Karpas-422 (cell line): Measurements from ENCODE around the gene AVP. TPM values are rescaled to one million over a fixed set of nuclear protein-coding genes. Genes with fewer than 3 reads are reported as not detected.
"Not testable (repeated sequence)": the region's sequence is repeated elsewhere in the genome, so short reads cannot be mapped to it uniquely, and the experiment has no call there.

ENCODE experiments used
- DNase-seq: peaks from one replicate; pipeline ENCODE4 v3.0.0-alpha.2; 2015
- H2AFZ ChIP-seq: fragments of 200-600 bp; sonication (generic); 2 replicates; pipeline ENCODE4 v1.6.1; 2014; ENCODE audit warnings: antibody characterized with exemption, low read length, mixed read lengths
- H3K27ac ChIP-seq: fragments of 200-600 bp; sonication (generic); 2 replicates; pipeline ENCODE4 v1.5.1; 2014; ENCODE audit warnings: mild to moderate bottlenecking, low read length, moderate library complexity
- H3K27me3 ChIP-seq: fragments of 200-600 bp; sonication (generic); 2 replicates; pipeline ENCODE4 v1.6.1; 2014; ENCODE audit warnings: low read length, mixed read lengths
- H3K36me3 ChIP-seq: fragments of 200-600 bp; sonication (generic); 2 replicates; pipeline ENCODE4 v1.6.1; 2014; ENCODE audit warnings: low read length, mixed read lengths; ENCODE audit not compliant: insufficient read depth
- H3K4me1 ChIP-seq: fragments of 200-600 bp; sonication (generic); 2 replicates; pipeline ENCODE4 v1.6.1; 2014; ENCODE audit warnings: mild to moderate bottlenecking, low read length, mixed read lengths
- H3K4me2 ChIP-seq: fragments of 200-600 bp; sonication (generic); 2 replicates; pipeline ENCODE4 v1.6.1; 2014; ENCODE audit warnings: low read length, low read depth, mild to moderate bottlenecking; ENCODE audit not compliant: poor library complexity, severe bottlenecking
- H3K4me3 ChIP-seq: fragments of 200-600 bp; sonication (generic); 2 replicates; pipeline ENCODE4 v1.5.1; 2014; ENCODE audit warnings: mild to moderate bottlenecking, antibody characterized with exemption, low read length, mixed read lengths
- H3K79me2 ChIP-seq: fragments of 200-600 bp; sonication (generic); 2 replicates; pipeline ENCODE4 v1.6.1; 2014; ENCODE audit warnings: mild to moderate bottlenecking, low read length, mixed read lengths
- H3K9ac ChIP-seq: fragments of 200-600 bp; sonication (generic); 2 replicates; pipeline ENCODE4 v1.6.0; 2014; ENCODE audit warnings: low read length
- H3K9me2 ChIP-seq: fragments of 200-600 bp; sonication (generic), shearing (Covaris generic); replicated peaks from 2 replicates; pipeline ENCODE4 v1.6.0; 2014; ENCODE audit warnings: mild to moderate bottlenecking, low read length, moderate library complexity; ENCODE audit not compliant: insufficient read depth
- H3K9me3 ChIP-seq: fragments of 300-700, 200-600 bp; sonication (generic); 2 replicates; pipeline ENCODE4 v1.6.1; 2014; ENCODE audit warnings: low read length, mixed read lengths
- H4K20me1 ChIP-seq: fragments of 200-600 bp; sonication (generic); 2 replicates; pipeline ENCODE4 v1.6.1; 2014; ENCODE audit warnings: mild to moderate bottlenecking, antibody characterized with exemption, low read length, low read depth; ENCODE audit not compliant: insufficient read depth
- total RNA-seq: library from RNA; depleted of rRNA; stranded (reverse); fragments of >200 nt; shearing (Covaris generic); gene quantifications from 2 replicates; pipeline ENCODE4 v1.2.3, GENCODE V29; 2014; ENCODE audit warnings: low replicate concordance

The AVP gene
- total RNA-seq, 1 experiment from 2014 or later, result not detected

DNA sequence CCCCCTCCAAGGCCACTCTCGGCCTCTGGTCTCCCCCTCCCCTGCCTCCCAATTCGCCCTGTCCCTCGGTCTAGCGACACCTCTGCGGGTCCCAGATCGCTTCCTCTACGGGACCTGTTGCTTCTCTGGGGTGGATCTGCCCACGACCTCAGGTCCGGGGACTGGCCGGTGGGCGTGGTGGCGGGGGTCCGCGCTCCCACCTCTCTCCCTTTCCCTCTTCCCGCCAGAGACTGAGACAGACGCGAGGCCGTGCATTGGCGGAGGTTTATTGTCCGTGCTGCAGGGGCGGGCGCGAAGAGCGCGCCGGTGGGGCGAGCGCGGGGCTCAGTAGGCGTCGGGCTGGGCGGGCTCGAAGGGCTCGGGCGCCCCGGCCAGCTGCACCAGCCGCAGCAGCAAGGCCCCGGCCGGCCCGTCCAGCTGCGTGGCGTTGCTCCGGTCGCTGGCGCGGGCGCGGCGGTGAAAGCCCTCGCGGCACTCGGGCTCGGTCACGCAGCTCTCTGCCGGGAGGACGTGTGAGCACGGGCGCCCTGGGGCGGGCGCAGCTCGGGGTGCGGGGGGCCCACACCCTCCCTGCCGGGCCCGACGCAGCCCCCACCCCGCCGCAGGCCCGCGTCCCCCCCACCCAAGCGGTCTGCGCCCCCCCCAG lies 2.1 kb downstream of the AVP start:
- no peaks in the 10 kb centered on the region for H3K9me3 ChIP-seq
- H3K27me3 ChIP-seq, result no peaks in the 10 kb centered on the region
- H3K79me2 ChIP-seq, result no peaks in the 10 kb centered on the region
- no peaks in the 10 kb centered on the region for H3K9me2 ChIP-seq
- H3K4me3 ChIP-seq, result no peak overlapping the region
- no peak for DNase-seq
- no peak overlapping the region for H3K27ac ChIP-seq
- H3K4me1 ChIP-seq, result no peaks in the 10 kb centered on the region
- H3K9ac ChIP-seq, result no peak overlapping the region
- H4K20me1 ChIP-seq, result no peaks in the 10 kb centered on the region
- no peak overlapping the region for H2AFZ ChIP-seq
- no peak overlapping the region for H3K4me2 ChIP-seq
- H3K36me3 ChIP-seq, result no peaks in the 10 kb centered on the region

DNA sequence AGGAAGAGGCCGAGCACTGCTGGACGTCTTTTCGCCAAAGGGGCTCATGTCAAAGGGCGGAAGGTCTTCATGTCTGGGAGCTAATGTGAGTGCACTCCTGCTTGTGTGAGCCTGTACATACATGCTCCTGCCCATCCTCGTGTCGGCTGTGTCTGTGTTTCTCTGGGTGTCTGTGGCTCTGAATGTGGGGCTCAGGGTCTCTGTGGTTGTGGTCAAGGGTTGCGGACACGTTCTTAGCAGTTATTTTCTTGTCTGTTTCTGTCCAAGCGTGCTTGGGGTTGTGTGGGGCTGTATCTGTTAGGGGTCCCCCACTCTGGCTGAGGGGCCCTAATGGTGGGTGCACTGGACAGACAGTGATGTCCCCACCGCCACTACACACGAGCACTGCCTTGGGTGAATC lies 2.9 kb downstream of the AVP start:
- Histone ChIP-seq H3K9me3 (no peaks in the 10 kb centered on the region), H3K4me3 (no peak overlapping the region), H4K20me1 (no peaks in the 10 kb centered on the region), H3K27ac (no peak overlapping the region), H3K9me2 (no peaks in the 10 kb centered on the region), H3K4me1 (no peaks in the 10 kb centered on the region), H3K79me2 (no peaks in the 10 kb centered on the region), H3K27me3 (no peaks in the 10 kb centered on the region), H3K36me3 (no peaks in the 10 kb centered on the region), H3K4me2 (no peak overlapping the region), H2AFZ (no peak overlapping the region), H3K9ac (no peak overlapping the region)
- no peak for DNase-seq

DNA sequence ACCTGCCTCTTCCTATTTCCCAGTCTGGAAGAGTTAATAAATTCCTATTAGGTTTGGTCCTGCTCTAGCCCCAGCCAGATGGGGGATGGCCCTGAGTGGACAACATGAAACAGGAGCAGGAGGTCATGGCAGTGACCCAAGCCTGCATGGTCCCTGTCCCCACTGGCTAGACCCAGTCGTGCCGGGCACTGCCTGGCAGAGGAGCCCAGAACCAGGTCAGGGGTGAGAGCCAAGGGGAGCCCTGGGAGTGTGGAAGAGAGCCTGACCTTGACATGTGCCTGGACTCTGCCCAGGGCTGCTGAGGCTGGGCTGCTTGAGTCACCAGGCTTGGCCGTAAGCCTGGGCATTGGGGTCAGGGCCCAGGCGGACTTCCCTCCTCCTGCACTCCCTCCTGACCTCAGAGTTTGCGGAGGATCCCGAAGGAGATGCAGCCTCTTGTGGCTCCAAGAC lies 3.6 kb downstream of the AVP start:
- H3K36me3 ChIP-seq, result no peaks in the 10 kb centered on the region
- no peak overlapping the region for H3K4me2 ChIP-seq
- no peaks in the 10 kb centered on the region for H3K9me3 ChIP-seq
- no peak overlapping the region for H3K4me3 ChIP-seq
- H2AFZ ChIP-seq, result no peak overlapping the region
- H3K27ac ChIP-seq, result no peak overlapping the region
- H3K9ac ChIP-seq, result no peak overlapping the region
- no peak for DNase-seq
- H3K27me3 ChIP-seq, result no peaks in the 10 kb centered on the region
- no peaks in the 10 kb centered on the region for H3K4me1 ChIP-seq
- H3K9me2 ChIP-seq, result no peaks in the 10 kb centered on the region
- H3K79me2 ChIP-seq, result no peaks in the 10 kb centered on the region
- H4K20me1 ChIP-seq, result no peaks in the 10 kb centered on the region

DNA sequence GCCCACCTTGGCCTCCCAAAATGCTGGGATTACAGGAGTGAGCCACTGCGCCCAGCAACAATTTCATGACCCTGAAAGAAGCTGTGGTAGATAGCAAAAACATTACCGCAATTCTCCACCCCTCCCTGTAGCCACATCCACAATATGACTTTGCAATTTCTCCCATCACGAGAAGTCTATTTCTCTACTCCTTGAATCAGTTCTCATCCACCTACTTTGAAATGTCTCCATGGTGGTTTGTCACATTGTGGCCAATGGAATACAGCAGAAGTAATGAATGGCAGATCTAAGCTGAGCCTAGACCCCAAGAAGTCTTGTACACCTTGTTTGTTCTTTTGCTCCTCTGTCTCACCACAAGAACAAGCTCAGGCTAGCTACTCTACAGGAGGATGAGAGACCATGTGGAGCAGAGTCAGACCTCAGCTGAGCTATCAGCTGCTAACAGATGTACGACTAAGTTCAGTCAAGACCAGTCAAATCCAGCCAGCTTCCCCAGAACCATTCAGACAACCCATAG lies 6.8 kb downstream of the AVP start:
- Histone ChIP-seq H3K36me3 (no peaks in the 10 kb centered on the region), H3K9me2 (no peaks in the 10 kb centered on the region), H3K9ac (no peak overlapping the region), H4K20me1 (no peaks in the 10 kb centered on the region), H3K9me3 (no peaks in the 10 kb centered on the region), H3K27me3 (no peaks in the 10 kb centered on the region), H3K4me3 (no peak overlapping the region), H3K79me2 (no peaks in the 10 kb centered on the region), H3K4me2 (no peak overlapping the region), H3K27ac (no peak overlapping the region), H2AFZ (peak overlapping the region; percentile 2; the same call in 1 of the 2 replicates), H3K4me1 (no peaks in the 10 kb centered on the region)
- no peak for DNase-seq

DNA sequence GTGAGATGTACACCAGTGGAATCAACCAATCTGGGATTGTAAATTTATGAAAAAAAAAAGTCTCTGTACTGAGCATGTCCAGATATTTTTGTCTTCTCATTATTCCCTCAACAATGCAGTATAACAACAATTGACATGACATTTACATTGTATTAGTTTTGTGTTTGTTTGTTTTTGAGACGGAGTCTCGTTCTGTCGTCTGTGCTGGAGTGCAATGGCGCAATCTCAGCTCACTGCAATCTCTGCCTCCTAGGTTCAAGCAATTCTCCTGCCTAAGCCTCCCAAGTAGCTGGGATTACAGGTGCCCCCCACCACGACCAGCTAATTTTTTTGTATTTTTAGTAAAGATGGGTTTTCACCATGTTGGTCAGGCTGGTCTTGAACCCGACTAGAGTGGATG lies 9.2 kb downstream of the AVP start:
- H3K36me3 ChIP-seq, H3K27me3 ChIP-seq, H3K4me1 ChIP-seq, H3K4me3 ChIP-seq, H3K79me2 ChIP-seq, H3K9me2 ChIP-seq, H3K9ac ChIP-seq, H3K9me3 ChIP-seq, H3K27ac ChIP-seq, H2AFZ ChIP-seq, H4K20me1 ChIP-seq, DNase-seq, H3K4me2 ChIP-seq: not testable (repeated sequence)

DNA sequence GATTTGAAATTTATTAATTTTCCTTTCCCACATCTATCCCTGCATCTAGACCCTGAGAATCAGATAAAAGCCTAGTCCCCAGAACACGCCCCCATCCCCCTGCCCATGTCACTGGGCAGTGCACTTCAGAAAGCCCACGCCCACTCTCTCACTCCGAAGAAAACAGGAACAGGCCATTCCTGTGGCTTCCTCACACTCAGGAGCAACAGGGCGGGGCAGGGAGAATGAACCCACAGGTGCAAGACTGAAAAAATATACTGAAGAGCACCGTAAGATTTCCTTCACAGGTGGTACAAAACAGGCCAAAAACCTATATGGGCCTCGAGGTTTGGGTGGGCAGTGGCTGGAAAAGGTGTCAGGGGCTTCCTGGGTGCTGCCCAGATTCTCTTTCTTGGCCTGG lies 9.7 kb downstream of the AVP start:
- H2AFZ ChIP-seq, result no peak overlapping the region
- no peak for DNase-seq
- no peak overlapping the region for H3K4me3 ChIP-seq
- no peaks in the 10 kb centered on the region for H4K20me1 ChIP-seq
- no peaks in the 10 kb centered on the region for H3K9me3 ChIP-seq
- no peaks in the 10 kb centered on the region for H3K79me2 ChIP-seq
- H3K27ac ChIP-seq, result no peak overlapping the region
- no peaks in the 10 kb centered on the region for H3K36me3 ChIP-seq
- no peaks in the 10 kb centered on the region for H3K9me2 ChIP-seq
- no peaks in the 10 kb centered on the region for H3K27me3 ChIP-seq
- H3K4me1 ChIP-seq, result no peaks in the 10 kb centered on the region
- H3K4me2 ChIP-seq, result no peak overlapping the region
- no peak overlapping the region for H3K9ac ChIP-seq

DNA sequence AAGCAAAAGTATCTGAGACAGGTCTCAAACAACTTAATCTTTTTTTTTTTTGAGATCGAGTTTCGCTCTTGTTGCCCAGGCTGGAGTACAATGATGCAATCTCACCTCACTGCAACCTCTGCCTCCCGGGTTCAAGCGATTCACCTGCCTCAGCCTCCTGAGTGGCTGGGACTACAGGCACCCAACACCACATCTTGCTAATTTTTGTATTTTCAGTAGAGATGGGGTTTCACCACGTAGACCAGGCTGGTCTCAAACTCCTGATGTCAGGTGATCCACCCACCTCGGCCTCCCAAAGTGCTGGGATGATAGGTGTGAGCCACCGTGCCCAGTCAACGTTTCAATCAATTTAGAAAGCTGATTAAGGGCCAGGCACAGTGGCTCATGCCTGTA lies 11.3 kb downstream of the AVP start:
- not testable (repeated sequence) for H3K27me3 ChIP-seq, H4K20me1 ChIP-seq, H3K4me1 ChIP-seq, H3K79me2 ChIP-seq, H3K4me3 ChIP-seq, DNase-seq, H3K9me2 ChIP-seq, H3K27ac ChIP-seq, H2AFZ ChIP-seq, H3K36me3 ChIP-seq, H3K9me3 ChIP-seq, H3K9ac ChIP-seq, H3K4me2 ChIP-seq

DNA sequence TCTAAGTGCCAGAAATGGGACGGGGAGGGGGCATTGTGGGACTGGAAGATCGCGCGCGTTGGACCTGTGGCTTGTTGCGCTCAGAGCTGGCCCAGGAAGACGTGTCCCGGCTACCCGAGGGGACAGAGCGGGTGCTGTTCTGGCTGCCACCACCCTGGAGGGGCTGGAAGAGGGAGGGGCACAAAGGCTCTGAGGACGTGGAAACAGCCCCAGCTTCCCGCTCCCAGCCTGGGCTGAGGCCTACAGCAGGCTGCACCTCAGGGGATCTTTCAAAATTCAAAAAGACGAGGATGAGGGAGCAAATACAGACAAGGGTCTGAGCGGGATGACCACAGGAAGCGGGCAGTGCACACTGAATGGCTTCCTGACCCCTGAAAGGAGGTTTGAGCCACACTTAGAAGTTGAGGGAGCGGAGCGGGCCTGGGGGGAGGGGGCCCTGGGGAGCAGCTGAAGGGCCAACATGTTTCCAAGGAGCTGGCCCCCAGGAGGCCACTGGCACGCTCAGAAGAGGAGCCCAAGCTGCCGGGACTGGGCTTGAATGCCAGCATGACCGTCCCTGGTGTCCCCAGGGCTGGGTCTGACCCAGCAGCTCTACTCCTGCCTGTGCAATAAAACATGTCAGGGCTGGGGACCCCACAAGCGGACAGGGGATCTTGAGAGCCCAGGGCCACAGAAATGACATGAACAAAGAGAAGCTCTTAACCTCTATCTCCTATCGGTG lies 11.8 kb downstream of the AVP start:
- Histone ChIP-seq H3K27ac (no peak overlapping the region), H3K4me3 (no peak overlapping the region), H2AFZ (no peak overlapping the region)

More for the DNA sequence above, 11.8 kb downstream of the AVP start:
- H3K9me3 ChIP-seq, result no peaks in the 10 kb centered on the region
- H3K4me1 ChIP-seq, result no peaks in the 10 kb centered on the region
- H3K79me2 ChIP-seq, result no peaks in the 10 kb centered on the region
- no peaks in the 10 kb centered on the region for H3K36me3 ChIP-seq
- no peaks in the 10 kb centered on the region for H4K20me1 ChIP-seq
- no peaks in the 10 kb centered on the region for H3K9me2 ChIP-seq
- no peaks in the 10 kb centered on the region for H3K27me3 ChIP-seq
- no peak overlapping the region for H3K4me2 ChIP-seq
- no peak overlapping the region for H3K9ac ChIP-seq
- DNase-seq, result no peak
